H1 (cell line): ENCODE data around the gene SLC1A7. TPM values are rescaled to one million over a fixed set of nuclear protein-coding genes. Genes with fewer than 3 reads are reported as not detected.

Source experiments
- CTCF ChIA-PET: fragments of 300-600 bp; sonication (Branson Sonifier 250); formaldehyde crosslinking; loops from one replicate; lab custom pipeline; 2021; ENCODE audit not compliant: partially characterized antibody; lab: Charles Lee
- POLR2A ChIA-PET: fragments of 300-600 bp; sonication (Branson Sonifier 250); formaldehyde crosslinking; loops from one replicate; lab custom pipeline; 2021; ENCODE audit warnings: inconsistent platforms; ENCODE audit not compliant: partially characterized antibody; lab: Charles Lee
- DNase-seq, 2 experiments: peaks; one replicate each; pipeline versions ENCODE4 v3.0.0 to v3.0.0-alpha.2; 2010 to 2022; ENCODE audit warnings: low spot score in 2 of 2, low read depth in 1 of 2, mixed read lengths in 1 of 2
- FAIRE-seq: peaks from 2 replicates; lab custom pipeline; 2011; peaks lifted over from hg19 to GRCh38; lab: Jason Lieb, UNC
- H2AFZ ChIP-seq: 2 replicates; pipeline ENCODE4 v1.8.1; 2012; ENCODE audit warnings: low read length, inconsistent platforms
- H2AK5ac ChIP-seq: 2 replicates; pipeline ENCODE4 v1.6.1; 2013; ENCODE audit warnings: low read depth, low read length
- H2BK120ac ChIP-seq: replicated peaks from 2 replicates; pipeline ENCODE3; 2013; ENCODE audit warnings: low read depth, low read length, inconsistent platforms
- H2BK12ac ChIP-seq: 2 replicates; pipeline ENCODE4 v1.6.1; 2013; ENCODE audit warnings: low read depth, low read length
- H2BK15ac ChIP-seq: 2 replicates; pipeline ENCODE4 v1.6.1; 2013; ENCODE audit warnings: low read length
- H2BK20ac ChIP-seq: 2 replicates; pipeline ENCODE4 v1.6.1; 2013; ENCODE audit warnings: low read length
- H2BK5ac ChIP-seq: 2 replicates; pipeline ENCODE4 v1.6.1; 2013; ENCODE audit warnings: low read depth, low read length
- H3K14ac ChIP-seq: 2 replicates; pipeline ENCODE4 v1.6.1; 2013; ENCODE audit warnings: inconsistent platforms; ENCODE audit not compliant: insufficient read length
- H3K18ac ChIP-seq: 2 replicates; pipeline ENCODE4 v1.6.1; 2013; ENCODE audit warnings: low read length; ENCODE audit errors: extremely low read depth
- H3K23ac ChIP-seq: 2 replicates; pipeline ENCODE4 v1.6.1; 2013; ENCODE audit warnings: inconsistent platforms; ENCODE audit not compliant: insufficient read length
- H3K23me2 ChIP-seq: 2 replicates; pipeline ENCODE4 v1.6.1; 2013; ENCODE audit warnings: low read depth, low read length
- H3K27ac ChIP-seq: 2 replicates; pipeline ENCODE4 v1.6.1; 2011; ENCODE audit warnings: low read depth, low read length, inconsistent platforms
- H3K27me3 ChIP-seq, 4 experiments: replicated peaks in 1 of 4; 1 replicate in 1 of 4; 2 replicates in 3 of 4; pipeline versions ENCODE4 v1.6.1 to v1.8.1; 2011 to 2013; ENCODE audit warnings: low read length in 3 of 4, mild to moderate bottlenecking in 3 of 4, inconsistent platforms in 2 of 4, mixed read lengths in 2 of 4, moderate library complexity in 1 of 4; ENCODE audit not compliant: control insufficient read depth in 3 of 4, insufficient read depth in 3 of 4; ENCODE audit errors: extremely low read depth in 1 of 4
- H3K36me3 ChIP-seq, 4 experiments: 2 replicates each; pipeline versions ENCODE4 v1.6.1 to v1.8.1; 2011 to 2013; ENCODE audit warnings: mild to moderate bottlenecking in 4 of 4, low read length in 3 of 4, moderate library complexity in 2 of 4, control low read depth in 1 of 4, inconsistent platforms in 1 of 4; ENCODE audit not compliant: insufficient read depth in 4 of 4, control insufficient read depth in 2 of 4
- H3K4ac ChIP-seq: replicated peaks from 2 replicates; pipeline ENCODE3; 2013; ENCODE audit warnings: low read length, low read depth, mixed read lengths, inconsistent platforms; ENCODE audit not compliant: insufficient read length
- H3K4me1 ChIP-seq, 4 experiments: replicated peaks in 1 of 4; 1 replicate in 1 of 4; 2 replicates in 3 of 4; pipeline versions ENCODE4 v1.6.1 to v1.8.1; 2011 to 2013; ENCODE audit warnings: low read length in 3 of 4, inconsistent platforms in 2 of 4, mixed read lengths in 1 of 4; ENCODE audit not compliant: insufficient read depth in 4 of 4, control insufficient read depth in 3 of 4
- H3K4me2 ChIP-seq, 2 experiments: 2 replicates each; pipeline versions ENCODE4 v1.6.1 to v1.8.1; 2011 to 2013; ENCODE audit warnings: low read depth in 2 of 2, low read length in 2 of 2, control low read depth in 1 of 2, inconsistent platforms in 1 of 2, mild to moderate bottlenecking in 1 of 2; ENCODE audit not compliant: insufficient read depth in 1 of 2
- H3K4me3 ChIP-seq, 4 experiments: fragments of 200-600, 300-600 bp in 1 of 4; sonication (generic), shearing (Covaris generic), sonication (Bioruptor Twin) in 1 of 4; 2 replicates each; pipeline versions ENCODE4 v1.5.1 to v1.8.1; 2011 to 2016; ENCODE audit warnings: low read length in 4 of 4, low read depth in 3 of 4, control low read depth in 2 of 4, inconsistent platforms in 2 of 4, mild to moderate bottlenecking in 2 of 4, mixed read lengths in 1 of 4, moderate library complexity in 1 of 4; ENCODE audit not compliant: insufficient read depth in 2 of 4; ENCODE audit errors: extremely low read depth in 1 of 4
- H3K56ac ChIP-seq: replicated peaks from 2 replicates; pipeline ENCODE3; 2013; ENCODE audit warnings: low read depth, mild to moderate bottlenecking, mixed read lengths, low read length, inconsistent platforms; ENCODE audit not compliant: insufficient read length
- H3K79me1 ChIP-seq: 2 replicates; pipeline ENCODE4 v1.6.1; 2013; ENCODE audit warnings: low read depth, low read length, control low read depth
- H3K79me2 ChIP-seq, 2 experiments: 2 replicates each; pipeline versions ENCODE4 v1.6.1 to v1.8.1; 2012 to 2013; ENCODE audit warnings: low read length in 2 of 2, mild to moderate bottlenecking in 2 of 2, inconsistent platforms in 1 of 2; ENCODE audit not compliant: insufficient read depth in 2 of 2, control insufficient read depth in 1 of 2
- H3K9ac ChIP-seq, 4 experiments: replicated peaks in 1 of 4; 1 replicate in 1 of 4; 2 replicates in 3 of 4; pipeline versions ENCODE4 v1.6.1 to v1.8.1; 2011 to 2013; ENCODE audit warnings: low read depth in 3 of 4, low read length in 3 of 4, control low read depth in 2 of 4, mild to moderate bottlenecking in 2 of 4, moderate library complexity in 2 of 4, inconsistent platforms in 1 of 4; ENCODE audit errors: extremely low read depth in 1 of 4
- H3K9me3 ChIP-seq, 2 experiments: 2 replicates each; pipeline versions ENCODE4 v1.6.1 to v1.8.1; 2012 to 2013; ENCODE audit warnings: mild to moderate bottlenecking in 2 of 2, moderate library complexity in 2 of 2, control low read depth in 1 of 2, inconsistent platforms in 1 of 2, low read depth in 1 of 2, low read length in 1 of 2, mixed read lengths in 1 of 2; ENCODE audit not compliant: insufficient read depth in 2 of 2
- H4K20me1 ChIP-seq, 2 experiments: replicated peaks in 1 of 2; 2 replicates each; pipeline versions ENCODE3 to v1.8.1; 2011 to 2013; ENCODE audit warnings: inconsistent platforms in 2 of 2, low read length in 2 of 2, mild to moderate bottlenecking in 1 of 2; ENCODE audit not compliant: insufficient read depth in 2 of 2, control insufficient read depth in 1 of 2
- H4K5ac ChIP-seq: 2 replicates; pipeline ENCODE4 v1.6.1; 2013; ENCODE audit warnings: low read length, low read depth, mixed read lengths, inconsistent platforms; ENCODE audit not compliant: insufficient read length
- H4K8ac ChIP-seq: 2 replicates; pipeline ENCODE4 v1.8.0; 2013; ENCODE audit warnings: mild to moderate bottlenecking, moderate library complexity, low read length, inconsistent platforms; ENCODE audit not compliant: insufficient read depth; ENCODE audit errors: extremely low read depth
- H4K91ac ChIP-seq: replicated peaks from 2 replicates; pipeline ENCODE3; 2013; ENCODE audit warnings: low read length, mixed read lengths, inconsistent platforms; ENCODE audit not compliant: insufficient read length
- ASH2L ChIP-seq: fragments of 200-600, 300-600 bp; sonication (generic); IDR thresholded peaks from one replicate; pipeline ENCODE4 v1.7.1; 2017; ENCODE audit warnings: low read length
- ATF3 ChIP-seq: IDR thresholded peaks from 2 replicates; pipeline ENCODE4 v1.6.1; 2011; ENCODE audit warnings: low read depth, mild to moderate bottlenecking, low read length; ENCODE audit not compliant: insufficient read depth
- CBX5 ChIP-seq: fragments of 300-800, 300-1000 bp; sonication (generic); IDR thresholded peaks from 2 replicates; pipeline ENCODE4 v1.7.1; 2016; ENCODE audit warnings: antibody characterized with exemption, low read length, low read depth
- CHD1 ChIP-seq: IDR thresholded peaks from 2 replicates; pipeline ENCODE4 v1.6.1; 2012; ENCODE audit warnings: low read depth, low read length, improper control_type of control experiment
- EGR1 ChIP-seq: IDR thresholded peaks from 2 replicates; pipeline ENCODE4 v1.6.1; 2011; ENCODE audit warnings: low read depth, low read length, borderline replicate concordance
- FOSL1 ChIP-seq: IDR thresholded peaks from 2 replicates; pipeline ENCODE4 v1.6.1; 2011; ENCODE audit warnings: mild to moderate bottlenecking, low read depth, low read length, moderate library complexity; ENCODE audit not compliant: insufficient read depth
- MAX ChIP-seq: IDR thresholded peaks from 2 replicates; pipeline ENCODE4 v1.6.1; 2012; ENCODE audit warnings: inconsistent platforms
- NANOG ChIP-seq: IDR thresholded peaks from 2 replicates; pipeline ENCODE4 v1.6.1; 2011; ENCODE audit warnings: low read length, low read depth, mild to moderate bottlenecking, inconsistent platforms; ENCODE audit not compliant: insufficient read depth, poor library complexity, severe bottlenecking
- PHF8 ChIP-seq: fragments of 200-600 bp; sonication (generic); conservative IDR thresholded peaks from 2 replicates; pipeline ENCODE4 v1.7.1; 2012; ENCODE audit warnings: low read depth, mild to moderate bottlenecking, inconsistent platforms, low read length, moderate library complexity
- POLR2AphosphoS5 ChIP-seq: IDR thresholded peaks from 2 replicates; pipeline ENCODE4 v1.6.1; 2011; ENCODE audit warnings: low read depth, low read length
- SIRT6 ChIP-seq: IDR thresholded peaks from one replicate; pipeline ENCODE4 v1.7.1; 2012; ENCODE audit warnings: low read length, inconsistent platforms
- SP2 ChIP-seq: IDR thresholded peaks from 2 replicates; pipeline ENCODE4 v1.6.1; 2012; ENCODE audit warnings: mild to moderate bottlenecking, low read length, inconsistent platforms
- TAF7 ChIP-seq: optimal IDR thresholded peaks from 2 replicates; pipeline ENCODE3; 2011; ENCODE audit warnings: low read depth, mild to moderate bottlenecking, inconsistent platforms, low read length, moderate library complexity, borderline replicate concordance
- TCF12 ChIP-seq: IDR thresholded peaks from 2 replicates; pipeline ENCODE4 v1.6.1; 2011; ENCODE audit warnings: low read depth, mild to moderate bottlenecking, low read length
- WGBS, 2 experiments: shearing (Covaris generic) in 1 of 2; methylation state at CpG; one replicate each; pipeline versions ENCODE4 v1.1.6 to v1.1.7; 2013 to 2015; ENCODE audit warnings: low lambda C conversion rate in 2 of 2, mixed read lengths in 2 of 2, inconsistent platforms in 1 of 2, low coverage in 1 of 2, missing lambda C conversion rate in 1 of 2; ENCODE audit not compliant: insufficient replicate concordance in 2 of 2, insufficient coverage in 1 of 2, insufficient read length in 1 of 2; ENCODE audit errors: extremely low coverage in 1 of 2, missing lambda C conversion rate in 1 of 2; 5-methylcytosine and 5-hydroxymethylcytosine counted together
- polyA plus RNA-seq, 7 experiments: library from polyadenylated mRNA; depleted of rRNA in 3 of 7; stranded (reverse) in 5 of 7; unstranded in 2 of 7; fragments of >200 nt in 5 of 7; fragments of 200-250 nt in 2 of 7; gene quantifications; 1 replicate in 5 of 7; 2 replicates in 1 of 7; 4 replicates in 1 of 7; pipeline versions ENCODE4 v1.2.1 to v1.2.3, GENCODE V29; 2011 to 2013; ENCODE audit warnings: missing spikeins in 2 of 7, mixed read lengths in 2 of 7
- total RNA-seq: library from RNA; stranded (reverse); fragmentation: NEBNext Ultra II Directional; extraction: Animal tissue kit (Norgen Biotek cat#: 25700); gene quantifications from 2 replicates; pipeline ENCODE4 v1.2.1, GENCODE V29; 2021

The SLC1A7 gene
- total and polyA plus RNA-seq, 2 of the 8 experiments (the other 6 are each of a cell fraction or from before 2014, with no cell fraction given), result not detected

GRCh38 chr1:53080041-53080440, 62.4 kb downstream of the SLC1A7 start:
- DNase-seq, result no peak
- H3K4ac ChIP-seq, result no peak overlapping the region
- H4K8ac ChIP-seq, result no peak overlapping the region; the same call in 1 of the 2 replicates
- H3K9me3 ChIP-seq, result no peaks in the 10 kb centered on the region
- H3K9ac ChIP-seq, result no peak overlapping the region
- no peak overlapping the region for H3K18ac ChIP-seq
- H3K14ac ChIP-seq, result no peak overlapping the region
- H2BK15ac ChIP-seq, result no peak overlapping the region
- peaks cover 0 to 18% (median 9%) of the 10 kb centered on the region in 4 experiments; a peak in 5 of 7 replicates for H3K4me1 ChIP-seq
- ChIA-PET POLR2A (no interaction called here), CTCF (interaction anchor here (1.0 to 5.9 kb wide), 3 partner anchors 8 to 101 kb away, joined by 3 to 23 read pairs (median 4); no protein-coding TSS in a partner anchor)
- 0 out of 2 replicates have a peak, but pooled peaks cover 2% of the 10 kb centered on the region for H3K23me2 ChIP-seq
- no peak overlapping the region for H2AFZ ChIP-seq
- no peak overlapping the region for H2BK120ac ChIP-seq
- no peak overlapping the region for H3K4me2 ChIP-seq
- no peak overlapping the region for H3K23ac ChIP-seq
- no peak overlapping the region for H3K56ac ChIP-seq
- no peak overlapping the region for H3K4me3 ChIP-seq
- no peak overlapping the region for H2BK5ac ChIP-seq
- FAIRE-seq, result no peak
- no peaks in the 10 kb centered on the region for H3K79me2 ChIP-seq
- no peak overlapping the region for H2BK20ac ChIP-seq
- H3K27ac ChIP-seq, result no peak overlapping the region
- no peaks in the 10 kb centered on the region for H3K79me1 ChIP-seq
- H4K20me1 ChIP-seq, result peaks cover 0 to 2% of the 10 kb centered on the region in 2 experiments
- no peak overlapping the region for H4K5ac ChIP-seq
- H3K36me3 ChIP-seq, result no peaks in the 10 kb centered on the region
- H3K27me3 ChIP-seq, result no peaks in the 10 kb centered on the region; a peak in 1 of 7 replicates
- no peak overlapping the region for H4K91ac ChIP-seq
- WGBS, 2 experiments, result 89% methylated on average over 2 of the region's 3 CpGs; no CpG with 5 or more reads in 1 of the 2 experiments
- H2AK5ac ChIP-seq, result no peak overlapping the region
- no peak overlapping the region for H2BK12ac ChIP-seq
- TF ChIP-seq EGR1 (no peak), TAF7 (no peak), SP2 (no peak), ATF3 (no peak), ASH2L (no peak), PHF8 (no peak), MAX (no peak), NANOG (no peak), TCF12 (no peak), POLR2AphosphoS5 (no peak), FOSL1 (no peak), CHD1 (no peak), CBX5 (no peak), SIRT6 (no peak)
